ENCODE measurements around the gene EFCAB7. TPM values are rescaled to one million over a fixed set of nuclear protein-coding genes. Genes with fewer than 3 reads are reported as not detected.

The EFCAB7 gene
- total and polyA plus RNA-seq, 2 of the 4 experiments (the other 2 are of a cell fraction), result 2.3 TPM

- H3K27ac ChIP-seq (ENCODE audit: insufficient read depth, low read length), result no peak overlapping the region
- TF ChIP-seq RAD21 (IDR thresholded peaks at IDR 0.05; ENCODE audit: low read length), result no peak
- no peak for TF ChIP-seq SMC3 (IDR thresholded peaks at IDR 0.05; ENCODE audit: low read depth, low read length)
- no peak for TF ChIP-seq CEBPB (IDR thresholded peaks at IDR 0.05; ENCODE audit: low read depth, low read length)
- TF ChIP-seq MAFK (IDR thresholded peaks at IDR 0.05; ENCODE audit: low read depth, low read length), result no peak
- no peak for TF ChIP-seq NFE2L2 (IDR thresholded peaks at IDR 0.05; ENCODE audit: low read depth, low read length)
- no peak for TF ChIP-seq BHLHE40 (IDR thresholded peaks at IDR 0.05; ENCODE audit: low read depth, low read length)
- TF ChIP-seq CHD1 (IDR thresholded peaks at IDR 0.05; ENCODE audit: low read depth, low read length), result no peak
- TF ChIP-seq RCOR1 (IDR thresholded peaks at IDR 0.05; ENCODE audit: insufficient replicate concordance, low read length), result no peak
- no peak for TF ChIP-seq MXI1 (IDR thresholded peaks at IDR 0.05; ENCODE audit: borderline replicate concordance, low read depth, low read length)
- TF ChIP-seq MAZ (IDR thresholded peaks at IDR 0.05; ENCODE audit: borderline replicate concordance, low read depth, low read length), result no peak
- TF ChIP-seq POLR2A (IDR thresholded peaks at IDR 0.05; ENCODE audit: low read depth, low read length), result no peak
- TF ChIP-seq ELK1 (IDR thresholded peaks at IDR 0.05; ENCODE audit: borderline replicate concordance, low read depth, low read length), result no peak
- TF ChIP-seq FOS (IDR thresholded peaks at IDR 0.05; ENCODE audit: low read depth, low read length), result no peak
- TF ChIP-seq USF2 (IDR thresholded peaks at IDR 0.05; ENCODE audit: low read depth, low read length), result no peak
- TF ChIP-seq RFX5 (IDR thresholded peaks at IDR 0.05; ENCODE audit: low read depth, low read length), result no peak
- TF ChIP-seq CTCF (conservative IDR thresholded peaks at IDR 0.05; ENCODE audit: low read depth, low read length), result no peak
- CTCF ChIA-PET, result no interaction called here
- no peak overlapping the region for H3K4me2 ChIP-seq (ENCODE audit: low read depth, low read length)
- H2AK5ac ChIP-seq (ENCODE audit: low read depth, low read length), result no peak overlapping the region
- no peaks in the 10 kb centered on the region for H4K20me1 ChIP-seq (ENCODE audit: insufficient read depth, low read length)
- H3K36me3 ChIP-seq (ENCODE audit: control insufficient read depth, insufficient read depth, low read length), result no peaks in the 10 kb centered on the region; the same call in 1 of the 2 replicates
- WGBS, 2 experiments (ENCODE audit: extremely low coverage in 2 of 2, insufficient read length in 1 of 2), result no CpG with 5 or more reads among the region's 1 CpG
- intact Hi-C loops (cut with micrococcal nuclease) (loop anchor here (10.0 kb wide), 1 partner anchor 569 kb away; no protein-coding TSS in a partner anchor), in situ Hi-C loops (cut with MboI; ENCODE audit: low sequenced_read_pairs) (loop anchor here (25.0 kb wide), 1 partner anchor 697 kb away; no protein-coding TSS in a partner anchor), dilution Hi-C loops (cut with HindIII; ENCODE audit: low sequenced_read_pairs, unreplicated experiment) (no loop called here)
- no peaks in the 10 kb centered on the region for H3K79me1 ChIP-seq (ENCODE audit: low read depth in 1 of 2, low read length in 2 of 2)
- H4K8ac ChIP-seq (ENCODE audit: low read depth in 2 of 2, low read length in 2 of 2), result no peak overlapping the region
- no peak overlapping the region for H2BK20ac ChIP-seq (ENCODE audit: low read depth, low read length)
- H2BK5ac ChIP-seq (ENCODE audit: low read depth, low read length, poor library complexity, severe bottlenecking), result no peak overlapping the region
- no peak overlapping the region for H3K4me3 ChIP-seq (ENCODE audit: insufficient read depth, low read depth, low read length)
- no peak overlapping the region for H3K4ac ChIP-seq (ENCODE audit: low read depth, low read length)
- H2BK15ac ChIP-seq (ENCODE audit: low read depth, low read length), result no peak overlapping the region
- no peak overlapping the region for H2AK9ac ChIP-seq (replicated peaks; ENCODE audit: low read depth, low read length, poor library complexity)
- no peak overlapping the region for H4K91ac ChIP-seq (ENCODE audit: insufficient read depth, low read depth, low read length)
- H3K9me1 ChIP-seq (ENCODE audit: insufficient read depth, low read length), result no peaks in the 10 kb centered on the region
- no peak overlapping the region for H3K9ac ChIP-seq (ENCODE audit: low read depth, low read length)
- peaks cover 1% of the 10 kb centered on the region; the same call in 1 of the 2 replicates for H3K4me1 ChIP-seq (ENCODE audit: control insufficient read depth, insufficient read depth, low read length)
- DNase-seq (no peak), ATAC-seq (ENCODE audit: low read depth) (no peak)
- BruUV-seq (replicated peaks), result no TSS peak
- H2AFZ ChIP-seq (replicated peaks; ENCODE audit: low read length, poor library complexity), result no peak overlapping the region
- no peak overlapping the region for H3K14ac ChIP-seq (replicated peaks; ENCODE audit: low read depth, low read length)
- H3K18ac ChIP-seq (ENCODE audit: low read depth, low read length), result no peak overlapping the region
- H3K23ac ChIP-seq (ENCODE audit: low read depth, low read length), result no peak overlapping the region
- H4K5ac ChIP-seq (ENCODE audit: low read depth, low read length), result no peak overlapping the region
- H3K27me3 ChIP-seq (ENCODE audit: control insufficient read depth, insufficient read depth, low read length), result no peaks in the 10 kb centered on the region
- POLR2A ChIA-PET (ENCODE audit: unreplicated experiment), result no interaction called here
- H3K56ac ChIP-seq (ENCODE audit: extremely low read depth, insufficient read depth, low read length), result no peak overlapping the region
- H3K9me3 ChIP-seq (ENCODE audit: control insufficient read depth, insufficient read depth, low read length), result no peaks in the 10 kb centered on the region
- no peak overlapping the region for H2BK120ac ChIP-seq (ENCODE audit: low read depth, low read length)
These were observed 10.6 kb downstream of the EFCAB7 start for GRCh38 chr1:63533931-63534330.

Measured in IMR-90 (cell line).